AG10803 (cell line): ENCODE data around the gene PER1.

Experiments
- DNase-seq: peaks from one replicate; pipeline ENCODE4 v3.0.0; 2010; ENCODE audit warnings: low read depth
- H3K4me3 ChIP-seq: 2 replicates; pipeline ENCODE4 v1.5.1; 2011; ENCODE audit warnings: mild to moderate bottlenecking, low read length, control low read depth
- TF ChIP-seq, protein P1 (sequence below): conservative IDR thresholded peaks from 2 replicates; pipeline ENCODE4 v1.5.1; 2011; ENCODE audit warnings: mild to moderate bottlenecking, low read length, control low read depth, inconsistent platforms

Gene PER1

DNA sequence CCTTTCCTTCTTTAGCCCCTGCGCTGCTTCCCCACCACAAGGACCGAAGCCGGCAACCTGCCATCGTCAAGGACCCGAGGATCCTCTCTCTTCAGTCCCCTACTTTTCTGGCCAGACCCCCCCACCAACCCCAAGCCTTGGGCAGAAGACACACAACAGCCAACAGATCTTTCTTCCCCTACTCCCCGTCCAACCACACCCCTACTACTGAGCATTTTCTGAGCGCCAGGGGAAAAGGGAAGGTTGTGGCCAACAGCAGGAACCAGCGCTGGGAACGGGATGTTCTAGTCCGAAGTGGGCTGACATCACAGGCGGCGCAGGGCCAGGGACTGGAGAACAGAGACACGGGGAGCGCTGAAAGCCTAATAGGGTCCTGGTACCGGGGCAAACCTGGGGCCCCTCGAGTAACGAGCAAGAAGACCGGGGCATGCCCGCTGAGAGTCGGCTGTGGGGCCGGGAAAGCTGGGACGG is 528 bp downstream of the PER1 start:
- peak overlapping the region; percentile 98 for H3K4me3 ChIP-seq
- TF ChIP-seq, protein P1, sequence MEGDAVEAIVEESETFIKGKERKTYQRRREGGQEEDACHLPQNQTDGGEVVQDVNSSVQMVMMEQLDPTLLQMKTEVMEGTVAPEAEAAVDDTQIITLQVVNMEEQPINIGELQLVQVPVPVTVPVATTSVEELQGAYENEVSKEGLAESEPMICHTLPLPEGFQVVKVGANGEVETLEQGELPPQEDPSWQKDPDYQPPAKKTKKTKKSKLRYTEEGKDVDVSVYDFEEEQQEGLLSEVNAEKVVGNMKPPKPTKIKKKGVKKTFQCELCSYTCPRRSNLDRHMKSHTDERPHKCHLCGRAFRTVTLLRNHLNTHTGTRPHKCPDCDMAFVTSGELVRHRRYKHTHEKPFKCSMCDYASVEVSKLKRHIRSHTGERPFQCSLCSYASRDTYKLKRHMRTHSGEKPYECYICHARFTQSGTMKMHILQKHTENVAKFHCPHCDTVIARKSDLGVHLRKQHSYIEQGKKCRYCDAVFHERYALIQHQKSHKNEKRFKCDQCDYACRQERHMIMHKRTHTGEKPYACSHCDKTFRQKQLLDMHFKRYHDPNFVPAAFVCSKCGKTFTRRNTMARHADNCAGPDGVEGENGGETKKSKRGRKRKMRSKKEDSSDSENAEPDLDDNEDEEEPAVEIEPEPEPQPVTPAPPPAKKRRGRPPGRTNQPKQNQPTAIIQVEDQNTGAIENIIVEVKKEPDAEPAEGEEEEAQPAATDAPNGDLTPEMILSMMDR, result no peak
- DNase-seq, result peak; percentile 79

DNA sequence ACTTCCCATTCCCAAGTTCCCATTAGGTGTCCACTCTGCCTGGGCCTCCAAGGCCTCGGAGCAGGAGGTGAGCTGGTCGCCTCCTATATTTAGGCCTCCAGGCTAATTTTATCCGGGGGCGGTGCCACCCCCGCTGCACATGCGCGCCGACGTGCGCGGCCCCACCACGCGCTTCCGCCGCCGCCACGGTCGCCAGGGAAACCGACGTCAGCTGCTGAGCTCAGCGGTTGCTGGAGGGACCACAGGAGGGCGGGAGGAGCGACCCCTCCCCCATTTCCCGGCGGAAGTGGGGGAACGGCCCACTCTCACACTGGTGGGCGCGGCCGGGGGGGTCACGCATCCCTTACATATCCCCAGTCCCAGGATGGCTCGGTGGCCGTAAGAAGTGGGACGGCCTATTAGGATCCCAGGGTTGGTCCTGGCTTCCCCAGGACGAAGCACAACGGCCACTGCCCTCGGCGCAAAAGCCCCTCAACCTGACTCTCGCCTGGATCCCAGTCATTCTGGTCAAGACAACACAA is 1.0 kb downstream of the PER1 start:
- peak; percentile 90 for DNase-seq
- TF ChIP-seq, protein P1, result no peak
- H3K4me3 ChIP-seq, result peak overlapping the region; percentile 98

DNA sequence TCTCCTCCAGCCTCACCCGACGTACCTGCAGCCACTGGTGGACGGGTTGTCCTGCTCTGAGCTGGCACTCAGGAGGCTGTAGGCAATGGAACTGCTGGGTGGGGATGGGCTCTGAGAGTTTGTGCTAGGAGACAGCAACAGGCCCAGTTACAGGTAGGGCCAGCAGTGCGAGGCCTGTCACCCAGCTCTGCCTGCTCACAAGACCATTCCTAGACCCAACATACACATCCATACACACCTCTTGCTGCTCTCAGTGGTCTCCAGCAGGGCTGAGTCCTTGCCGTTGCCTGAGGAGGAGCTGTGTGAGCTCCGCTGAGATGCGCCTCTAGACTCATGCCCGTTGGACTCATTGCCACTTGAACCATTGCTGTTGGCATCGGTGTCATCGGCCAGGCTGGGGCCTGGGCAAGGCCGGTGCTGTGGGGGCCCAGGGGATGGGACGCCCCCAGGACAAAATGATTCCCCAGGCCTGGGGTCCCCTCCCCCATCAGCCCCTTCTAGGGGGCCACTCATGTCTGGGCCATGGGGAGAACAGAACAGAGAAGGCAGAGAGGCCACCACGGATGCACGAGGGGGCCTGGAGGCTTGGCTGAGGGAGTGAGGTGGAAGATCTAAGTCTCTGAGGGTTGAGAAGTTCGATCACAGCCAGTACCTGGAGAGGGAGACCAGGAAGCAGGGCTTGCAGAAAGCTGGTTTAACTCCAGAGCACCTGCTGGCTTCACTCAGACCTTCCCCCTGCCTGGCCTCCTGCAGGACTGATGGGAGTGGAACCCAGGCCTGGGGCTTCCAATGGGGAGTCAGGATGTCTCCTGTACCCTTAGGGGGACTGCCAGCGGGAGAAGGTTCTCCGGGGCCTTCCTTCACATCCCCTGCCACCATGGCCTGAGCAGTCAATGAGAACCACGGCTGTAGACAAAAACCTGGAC is 1.7 kb downstream of the PER1 start:
- H3K4me3 ChIP-seq, result peak overlapping the region; percentile 98
- DNase-seq, result no peak
- TF ChIP-seq, protein P1, result no peak

DNA sequence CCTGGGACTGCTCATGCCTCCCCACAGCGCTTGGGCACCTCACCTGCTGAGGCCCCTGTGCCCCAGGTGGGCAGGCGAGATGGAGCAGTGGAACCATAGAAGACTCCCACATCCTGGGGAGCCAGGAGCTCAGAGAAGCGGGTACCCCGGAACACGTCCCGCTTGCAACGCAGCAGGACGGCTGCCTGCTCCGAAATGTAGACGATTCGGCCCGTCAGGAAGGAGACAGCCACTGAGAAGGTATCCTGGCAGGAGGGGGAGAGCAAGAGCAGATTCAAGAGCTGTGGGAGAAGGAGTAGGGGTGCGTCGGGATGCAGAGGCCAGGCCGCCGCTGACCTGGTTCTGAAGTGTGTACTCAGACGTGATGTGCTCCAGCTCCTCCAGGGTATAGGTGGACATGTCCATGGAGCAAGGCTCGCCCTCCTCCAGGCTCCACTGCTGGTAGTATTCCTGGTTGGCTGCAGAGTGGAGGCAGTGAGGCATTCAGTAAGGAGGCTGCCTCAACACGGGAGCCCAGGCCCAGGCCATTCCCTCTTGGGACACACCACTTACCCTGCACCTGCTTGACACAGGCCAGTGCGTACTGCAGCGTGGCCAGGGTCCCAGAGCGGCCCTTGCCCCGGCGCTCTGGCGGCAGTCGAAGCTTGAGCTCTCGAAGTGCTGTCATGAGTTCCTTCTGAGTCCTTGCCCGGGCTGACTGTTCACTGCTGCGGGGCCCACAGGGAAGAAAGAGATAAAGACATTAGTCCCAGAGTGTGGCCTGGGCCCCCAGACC is 2.6 kb downstream of the PER1 start:
- no peak for DNase-seq
- TF ChIP-seq, protein P1, result no peak
- no peak overlapping the region for H3K4me3 ChIP-seq

DNA sequence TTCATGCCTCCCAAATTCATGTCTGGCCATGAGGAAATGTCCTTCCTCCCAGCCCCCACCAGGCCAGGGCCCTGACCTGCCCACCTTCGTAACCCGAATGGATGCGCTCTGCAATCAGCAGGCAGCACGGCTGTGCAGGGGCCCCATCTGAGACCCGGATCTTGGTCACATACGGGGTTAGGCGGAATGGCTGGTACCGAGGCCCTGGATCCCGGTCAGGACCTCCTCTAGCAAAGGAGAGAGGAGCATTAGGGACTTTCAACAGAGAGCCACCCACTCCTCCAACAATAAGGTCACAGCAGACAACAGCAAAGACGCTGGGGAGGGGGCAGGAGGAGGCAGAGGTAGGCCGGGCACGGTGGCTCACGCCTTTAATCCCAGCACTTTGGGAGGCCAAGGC is 3.6 kb downstream of the PER1 start:
- no peak overlapping the region for H3K4me3 ChIP-seq
- TF ChIP-seq, protein P1, result no peak
- no peak for DNase-seq

DNA sequence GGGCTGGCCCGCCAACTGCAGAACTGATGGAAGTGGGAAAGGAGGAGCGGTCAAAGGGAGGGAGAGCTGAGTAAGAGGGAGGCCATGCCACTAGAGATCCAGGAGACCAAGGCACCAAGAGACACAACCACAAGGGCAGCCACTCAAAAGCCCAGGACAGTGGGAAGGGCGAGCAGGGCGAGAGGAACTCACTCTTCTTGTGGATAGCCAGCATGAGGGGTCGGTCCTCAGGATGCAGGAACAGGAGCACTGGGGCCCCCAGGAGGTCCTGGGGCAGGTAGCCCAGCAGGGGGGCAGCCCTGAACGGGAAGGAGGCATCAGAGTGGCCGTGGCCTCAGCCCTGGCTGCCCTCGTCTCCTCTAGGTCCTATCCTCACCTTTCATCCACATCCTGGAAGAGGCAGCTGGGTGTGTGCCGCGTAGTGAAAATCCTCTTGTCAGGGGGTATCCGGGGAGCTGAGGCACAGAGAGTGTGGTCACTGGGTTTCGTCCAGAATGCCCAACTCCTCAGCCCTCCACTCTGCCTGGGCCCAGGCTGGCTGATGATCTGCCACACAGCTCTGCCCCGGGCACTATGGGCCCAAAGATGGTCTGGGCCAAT is 4.3 kb downstream of the PER1 start:
- H3K4me3 ChIP-seq, result no peak overlapping the region
- TF ChIP-seq, protein P1, result no peak
- no peak for DNase-seq
